Skin epidermis (tissue), 12 donors: ENCODE results near the gene BCR.
"Not testable (repeated sequence)": the region's sequence is repeated elsewhere in the genome, so short reads cannot be mapped to it uniquely, and the experiment has no call there.

Experiments
- H3K27ac ChIP-seq, 21 experiments: fragments of 200-600 bp; sonication (generic) in 11 of 21; one replicate each; pipeline ENCODE4 v1.5.0; 2020; ENCODE audit warnings: mild to moderate bottlenecking in 3 of 21, inconsistent platforms in 2 of 21, moderate library complexity in 2 of 21
- H3K4me3 ChIP-seq, 7 experiments: fragments of 200-600 bp; sonication (generic) in 2 of 7; one replicate each; pipeline ENCODE4 v1.5.0; 2020; ENCODE audit warnings: inconsistent platforms in 2 of 7, mild to moderate bottlenecking in 2 of 7, moderate library complexity in 1 of 7

The BCR gene

DNA sequence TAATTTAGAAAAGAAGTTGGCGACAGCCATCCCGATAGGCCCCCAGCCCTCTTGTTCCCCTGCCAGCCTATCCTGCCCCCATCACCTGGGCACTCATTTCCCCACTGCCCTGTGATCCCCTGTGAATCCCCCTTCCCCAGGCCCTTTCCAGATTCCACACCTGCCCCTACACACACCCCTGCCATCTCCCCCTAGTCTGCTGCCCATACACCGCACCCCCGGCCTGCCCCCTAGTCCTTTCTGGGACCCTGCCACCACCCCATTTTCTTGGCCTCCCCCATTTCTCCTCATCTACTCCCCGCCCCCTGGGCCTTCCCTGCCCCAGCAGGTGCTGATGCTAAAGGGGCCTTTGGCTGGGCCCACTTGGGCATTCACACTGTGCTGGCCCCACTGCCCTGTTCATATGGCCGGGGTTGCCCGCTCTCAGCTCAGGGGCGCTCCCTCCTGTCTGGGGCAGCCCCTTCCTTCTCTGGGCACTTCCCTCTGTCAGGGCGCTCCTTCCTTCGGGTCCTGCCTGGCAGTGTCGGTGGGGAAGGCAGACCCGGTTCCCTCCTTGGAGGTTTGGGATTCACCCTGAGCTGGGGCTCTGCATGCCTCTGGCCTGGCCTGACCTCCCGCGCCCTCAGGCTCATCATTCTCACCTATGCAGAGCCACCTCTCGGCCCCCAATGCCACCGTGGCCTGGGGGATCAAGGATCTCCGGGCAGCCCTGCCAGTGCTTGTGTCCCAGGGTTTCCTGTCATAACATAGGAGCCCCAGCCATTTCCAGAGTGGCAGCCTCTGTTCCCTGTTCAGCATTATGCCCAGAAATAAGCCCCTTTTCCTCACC lies 108.2 kb downstream of the BCR start:
- H3K27ac ChIP-seq = no peak overlapping the region
- H3K4me3 ChIP-seq = no peak overlapping the region

DNA sequence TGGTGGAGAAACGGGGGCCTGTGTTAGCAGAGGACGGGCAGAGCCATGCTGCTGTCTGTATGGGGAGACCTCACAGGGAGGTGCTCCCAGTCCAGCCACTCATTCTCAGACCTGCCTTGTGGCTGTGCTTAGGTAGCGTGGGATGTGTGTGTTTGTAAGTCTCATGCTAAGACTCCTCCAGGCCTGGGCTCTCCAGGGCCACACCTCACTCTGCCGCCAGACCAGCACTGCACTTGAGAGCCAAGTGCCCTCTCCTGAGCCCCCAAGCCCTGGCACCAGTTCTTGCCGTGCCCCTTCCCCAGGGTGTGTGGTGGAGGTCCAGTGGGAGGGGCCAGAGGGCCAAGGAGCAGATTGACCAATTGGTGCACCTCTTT lies 108.8 kb downstream of the BCR start:
- no peak overlapping the region for H3K27ac ChIP-seq

DNA sequence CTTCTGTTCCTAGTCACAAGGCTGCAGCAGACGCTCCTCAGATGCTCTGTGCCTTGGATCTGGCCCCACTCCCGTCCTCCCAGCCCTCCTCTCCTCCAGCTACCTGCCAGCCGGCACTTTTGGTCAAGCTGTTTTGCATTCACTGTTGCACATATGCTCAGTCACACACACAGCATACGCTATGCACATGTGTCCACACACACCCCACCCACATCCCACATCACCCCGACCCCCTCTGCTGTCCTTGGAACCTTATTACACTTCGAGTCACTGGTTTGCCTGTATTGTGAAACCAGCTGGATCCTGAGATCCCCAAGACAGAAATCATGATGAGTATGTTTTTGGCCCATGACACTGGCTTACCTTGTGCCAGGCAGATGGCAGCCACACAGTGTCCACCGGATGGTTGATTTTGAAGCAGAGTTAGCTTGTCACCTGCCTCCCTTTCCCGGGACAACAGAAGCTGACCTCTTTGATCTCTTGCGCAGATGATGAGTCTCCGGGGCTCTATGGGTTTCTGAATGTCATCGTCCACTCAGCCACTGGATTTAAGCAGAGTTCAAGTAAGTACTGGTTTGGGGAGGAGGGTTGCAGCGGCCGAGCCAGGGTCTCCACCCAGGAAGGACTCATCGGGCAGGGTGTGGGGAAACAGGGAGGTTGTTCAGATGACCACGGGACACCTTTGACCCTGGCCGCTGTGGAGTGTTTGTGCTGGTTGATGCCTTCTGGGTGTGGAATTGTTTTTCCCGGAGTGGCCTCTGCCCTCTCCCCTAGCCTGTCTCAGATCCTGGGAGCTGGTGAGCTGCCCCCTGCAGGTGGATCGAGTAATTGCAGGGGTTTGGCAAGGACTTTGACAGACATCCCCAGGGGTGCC lies 109.8 kb downstream of the BCR start:
- no peak overlapping the region for H3K27ac ChIP-seq
- H3K4me3 ChIP-seq = no peak overlapping the region

More for the DNA sequence above, 108.8 kb downstream of the BCR start:
- H3K4me3 ChIP-seq = no peak overlapping the region

GRCh38 chr22:23291806-23292452 lies 111.6 kb downstream of the BCR start:
- Histone ChIP-seq H3K27ac (no peak overlapping the region), H3K4me3 (no peak overlapping the region)

DNA sequence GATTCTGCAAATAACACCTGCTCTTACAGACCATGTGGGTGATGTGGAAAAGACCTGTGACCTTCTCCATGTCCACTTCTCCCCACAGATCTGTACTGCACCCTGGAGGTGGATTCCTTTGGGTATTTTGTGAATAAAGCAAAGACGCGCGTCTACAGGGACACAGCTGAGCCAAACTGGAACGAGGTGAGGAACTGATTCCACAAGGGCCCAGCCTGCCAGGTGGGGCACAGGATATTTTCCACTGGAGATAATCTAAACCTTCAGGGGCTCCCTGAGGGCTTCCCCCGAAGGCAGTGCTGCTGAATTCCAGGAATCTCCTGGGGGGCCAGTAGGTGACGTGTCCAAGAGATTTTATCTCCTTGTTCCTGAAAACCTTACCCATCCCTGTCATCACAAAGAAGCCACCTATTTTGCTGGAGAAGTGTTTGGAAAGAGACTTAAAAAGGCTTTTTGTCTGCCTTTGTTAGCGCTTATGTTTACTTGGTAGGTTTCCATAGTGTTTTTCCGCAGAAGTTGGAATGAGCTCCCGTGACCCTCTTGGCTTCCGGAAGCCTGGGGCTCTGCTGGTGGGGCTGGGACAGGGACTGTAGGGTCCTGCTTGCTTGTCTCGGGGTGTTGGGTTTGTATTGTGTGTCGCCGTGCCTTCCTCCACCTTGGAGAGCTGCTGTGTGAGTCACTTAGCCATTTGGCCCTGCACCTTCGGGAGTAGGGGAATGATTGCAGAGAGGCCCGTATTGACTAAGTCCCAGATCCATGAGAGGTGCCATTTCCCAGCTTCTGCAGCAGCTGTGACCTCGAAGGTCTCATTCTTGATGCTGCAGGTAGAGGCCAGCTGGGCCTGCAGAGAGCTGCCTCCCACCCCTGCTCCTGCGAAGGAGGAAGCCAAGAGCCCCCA lies 112.4 kb downstream of the BCR start:
- Histone ChIP-seq H3K27ac (no peak overlapping the region), H3K4me3 (no peak overlapping the region)

GRCh38 chr22:23293720-23294119 lies 113.4 kb downstream of the BCR start:
- H3K4me3 ChIP-seq = no peak overlapping the region
- H3K27ac ChIP-seq = no peak overlapping the region

GRCh38 chr22:23294221-23294620 lies 113.9 kb downstream of the BCR start:
- H3K27ac ChIP-seq = no peak overlapping the region
- H3K4me3 ChIP-seq = no peak overlapping the region

GRCh38 chr22:23300476-23300875 lies 120.2 kb downstream of the BCR start:
- Histone ChIP-seq H3K27ac (no peak overlapping the region), H3K4me3 (no peak overlapping the region)

DNA sequence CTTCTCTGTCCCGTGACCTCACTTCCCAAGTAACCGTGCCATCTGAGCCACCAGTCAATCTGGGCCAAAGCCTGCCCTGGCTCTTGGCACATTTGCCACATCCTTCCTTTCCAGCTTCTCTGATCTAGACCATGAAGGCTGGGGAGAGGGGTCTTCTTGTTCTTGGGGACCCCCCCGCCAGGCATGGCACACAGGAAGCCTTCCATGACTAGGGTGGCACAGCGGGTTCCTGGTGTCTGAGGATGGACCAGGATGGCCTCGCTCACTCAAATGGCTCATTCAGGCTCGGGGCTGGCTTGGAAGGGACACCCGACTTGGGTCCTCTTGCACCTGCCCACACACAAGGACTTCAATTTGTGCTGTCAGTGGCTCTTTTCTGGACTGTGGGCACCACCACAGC lies 121.3 kb downstream of the BCR start:
- no peak overlapping the region for H3K4me3 ChIP-seq
- H3K27ac ChIP-seq = no peak overlapping the region

DNA sequence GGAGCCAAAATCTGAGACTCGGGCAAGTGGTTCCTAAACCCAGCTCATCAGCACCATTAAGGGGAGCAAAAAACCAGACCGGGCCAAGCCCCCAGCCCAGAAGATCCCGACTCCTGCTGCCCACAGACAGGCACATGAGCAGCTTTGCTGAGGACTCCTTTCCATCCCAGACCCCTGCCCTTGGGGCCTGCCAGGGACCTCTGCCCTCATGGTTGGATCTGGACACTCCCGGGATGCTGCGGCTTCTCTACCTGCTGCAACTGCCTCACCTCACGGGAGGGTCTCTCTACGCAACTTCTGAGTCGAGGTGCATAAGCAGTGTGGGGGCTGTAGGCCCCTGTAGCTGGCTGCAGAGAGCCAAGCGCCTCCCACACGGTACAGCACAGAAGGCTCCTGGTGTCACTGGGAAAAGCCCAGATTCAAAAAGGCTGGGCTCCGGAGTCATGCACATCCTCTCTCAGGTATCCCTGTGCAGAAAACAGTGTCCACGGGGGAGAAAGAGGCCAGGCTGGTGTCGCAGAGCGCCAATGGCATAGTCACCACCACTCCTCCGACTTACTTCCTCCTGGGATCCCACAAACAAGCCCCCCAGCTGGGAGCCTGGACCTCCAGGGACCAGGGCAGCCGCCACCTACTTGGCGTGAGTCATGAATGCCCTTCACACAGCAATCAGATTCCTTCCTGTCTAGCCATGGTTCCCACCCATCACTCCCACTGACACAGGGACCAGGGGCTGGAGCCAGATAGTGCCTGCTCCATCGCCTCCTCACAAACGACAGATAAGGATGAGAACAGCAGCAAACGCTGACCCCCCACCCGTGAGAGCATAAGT lies 122.1 kb downstream of the BCR start:
- Histone ChIP-seq H3K27ac (peak overlapping the region in 2 of 21 experiments; percentile 9 to 16), H3K4me3 (no peak overlapping the region)

- no peak overlapping the region for H3K4me3 ChIP-seq
These were observed 125.1 kb downstream of the BCR start for GRCh38 chr22:23305321-23305910.

GRCh38 chr22:23305922-23306374 lies 125.6 kb downstream of the BCR start:
- Histone ChIP-seq H3K27ac (peak overlapping the region in 13 of 21 experiments; percentile 37 to 87 (median 52)), H3K4me3 (no peak overlapping the region)

More at GRCh38 chr22:23305321-23305910, 125.1 kb downstream of the BCR start:
- peak overlapping the region in 13 of 21 experiments; percentile 7 to 87 (median 51) for H3K27ac ChIP-seq

DNA sequence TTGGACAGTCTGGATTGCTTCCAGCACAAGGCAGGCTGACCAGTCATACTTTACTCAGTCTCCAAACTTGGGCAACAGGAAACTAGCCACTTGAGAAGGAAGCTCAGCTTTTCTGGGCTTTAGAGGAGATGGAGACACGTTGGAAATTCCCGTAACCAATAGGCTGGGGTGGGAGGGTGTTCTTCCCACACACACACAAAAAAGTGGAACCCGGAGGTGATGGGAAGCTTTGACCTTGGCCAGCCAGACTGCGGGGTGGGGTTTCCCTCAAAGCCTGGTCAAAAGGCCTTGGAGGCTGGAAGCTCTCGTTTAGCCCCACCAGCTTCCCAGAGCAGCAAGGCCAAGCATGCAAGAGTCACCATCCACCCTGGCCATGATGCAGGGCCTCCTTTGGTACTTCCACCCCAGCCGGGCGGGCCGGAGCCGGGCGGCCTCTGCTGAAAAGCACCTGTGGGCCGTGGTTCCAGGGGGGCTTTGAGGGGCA lies 126.2 kb downstream of the BCR start:
- H3K27ac ChIP-seq = peak overlapping the region in 10 of 21 experiments; percentile 39 to 87 (median 56)
- no peak overlapping the region for H3K4me3 ChIP-seq

- Histone ChIP-seq H3K4me3 (no peak overlapping the region), H3K27ac (peak overlapping the region in 2 of 21 experiments; percentile 81 to 87)
These were observed 126.6 kb downstream of the BCR start for GRCh38 chr22:23306926-23307325.

DNA sequence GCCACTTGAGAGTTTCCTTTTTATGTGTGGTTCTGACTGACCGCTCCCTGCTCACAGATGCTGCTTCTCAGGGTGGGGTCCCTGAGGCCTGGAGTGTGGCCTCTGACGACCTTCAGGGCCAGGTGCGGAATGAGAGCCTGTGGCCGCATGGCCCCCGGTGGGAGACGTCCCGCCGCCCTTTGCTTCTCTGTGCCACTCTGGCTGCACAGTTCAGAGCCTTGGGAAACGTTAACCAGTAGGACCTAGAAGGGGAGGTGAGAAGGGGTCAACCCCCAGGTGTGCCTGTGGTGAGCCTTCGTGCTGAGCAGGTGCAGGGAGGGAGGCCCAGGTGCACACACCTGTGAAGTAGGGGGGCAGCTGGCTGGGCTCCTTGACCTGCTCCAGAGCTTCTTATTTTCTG lies 127.2 kb downstream of the BCR start:
- H3K4me3 ChIP-seq, H3K27ac ChIP-seq: not testable (repeated sequence)

DNA sequence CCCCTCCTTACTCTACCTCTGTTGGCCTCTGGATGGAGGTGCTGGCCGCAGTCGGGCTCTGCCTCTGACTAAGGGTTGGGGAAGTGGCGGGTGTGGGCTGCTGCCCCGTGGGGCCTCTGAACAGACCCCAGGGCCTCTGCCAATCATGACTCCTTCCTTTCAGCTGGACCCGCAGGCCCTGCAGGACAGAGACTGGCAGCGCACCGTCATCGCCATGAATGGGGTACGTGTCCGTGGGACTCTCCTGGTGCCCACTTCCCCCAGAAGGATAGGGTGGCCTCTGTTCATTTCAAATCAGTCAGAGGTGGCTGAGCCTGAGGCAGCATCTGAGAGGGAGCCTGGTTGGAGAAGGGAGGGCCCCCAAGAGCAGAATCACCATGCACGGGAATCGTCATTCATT lies 129.0 kb downstream of the BCR start:
- not testable (repeated sequence) for H3K4me3 ChIP-seq, H3K27ac ChIP-seq

GRCh38 chr22:23310443-23311097 lies 130.3 kb downstream of the BCR start:
- not testable (repeated sequence) for H3K4me3 ChIP-seq

More at GRCh38 chr22:23310443-23311097, 130.3 kb downstream of the BCR start:
- H3K27ac ChIP-seq = not testable (repeated sequence)
